Smooth muscle cell (in vitro differentiated cells): Measurements from ENCODE around the gene SMAD6. TPM values are rescaled to one million over a fixed set of nuclear protein-coding genes. Genes with fewer than 3 reads are reported as not detected.

Experiments used
- DNase-seq: peaks from one replicate; lab custom pipeline; 2025; ENCODE audit not compliant: unreplicated experiment; lab: John Stamatoyannopoulos, UW
- H2AFZ ChIP-seq: fragments of 200-600 bp; sonication (generic); 2 replicates; pipeline ENCODE4 v1.6.0; 2016; ENCODE audit warnings: antibody characterized with exemption, low read depth, mild to moderate bottlenecking
- H3F3A ChIP-seq: fragments of 200-600 bp; sonication (generic); 2 replicates; pipeline ENCODE4 v1.6.0; 2017; ENCODE audit warnings: antibody characterized with exemption, low read depth
- H3K27ac ChIP-seq: fragments of 200-600 bp; sonication (generic); 2 replicates; pipeline ENCODE4 v1.5.1; 2016; ENCODE audit warnings: low read depth, mild to moderate bottlenecking
- H3K27me3 ChIP-seq: fragments of 200-600 bp; sonication (generic); 2 replicates; pipeline ENCODE4 v1.6.1; 2016; ENCODE audit warnings: low read depth, mild to moderate bottlenecking
- H3K36me3 ChIP-seq: fragments of 200-600 bp; sonication (generic); 2 replicates; pipeline ENCODE4 v1.5.1; 2016; ENCODE audit warnings: low read depth
- H3K4me1 ChIP-seq: fragments of 200-600 bp; sonication (generic); 2 replicates; pipeline ENCODE4 v1.5.1; 2016; ENCODE audit warnings: low read depth
- H3K4me2 ChIP-seq: fragments of 200-600 bp; sonication (generic); 2 replicates; pipeline ENCODE4 v1.6.0; 2016; ENCODE audit warnings: mild to moderate bottlenecking
- H3K4me3 ChIP-seq: fragments of 200-600 bp; sonication (generic); 2 replicates; pipeline ENCODE4 v1.5.1; 2016; ENCODE audit warnings: mild to moderate bottlenecking
- H3K79me2 ChIP-seq: fragments of 200-600 bp; sonication (generic); 2 replicates; pipeline ENCODE4 v1.6.0; 2016; ENCODE audit warnings: low read depth, mild to moderate bottlenecking
- H3K9ac ChIP-seq: fragments of 200-600 bp; sonication (generic); 2 replicates; pipeline ENCODE4 v1.6.0; 2016; ENCODE audit warnings: low read depth
- H3K9me3 ChIP-seq: fragments of 200-600 bp; sonication (generic); replicated peaks from 2 replicates; pipeline ENCODE4 v1.5.1; 2016; ENCODE audit warnings: low read depth
- H4K20me1 ChIP-seq: fragments of 200-600 bp; sonication (generic); 2 replicates; pipeline ENCODE4 v1.6.0; 2016; ENCODE audit warnings: low read depth
- WGBS: methylation state at CpG from one replicate; pipeline ENCODE4 v1.1.7; 2016; ENCODE audit warnings: low lambda C conversion rate; 5-methylcytosine and 5-hydroxymethylcytosine counted together
- polyA plus RNA-seq: library from polyadenylated mRNA; unstranded; fragments of >200 nt; fragmentation: Nextera tagmentation; extraction: Ambion mirVana; gene quantifications from 2 replicates; pipeline ENCODE4 v1.2.1, GENCODE V29; 2016
- total RNA-seq: library from RNA; depleted of rRNA; stranded (reverse); fragments of >200 nt; gene quantifications from 2 replicates; pipeline ENCODE4 v1.2.3, GENCODE V29; 2014
- TF ChIP-seq, protein P1 (sequence below): fragments of 200-600 bp; sonication (generic); IDR thresholded peaks from 2 replicates; pipeline ENCODE4 v1.5.1; 2017; ENCODE audit warnings: borderline replicate concordance, mild to moderate bottlenecking, antibody characterized with exemption; ENCODE audit not compliant: insufficient read depth, poor library complexity, severe bottlenecking

SMAD6 gene
- total and polyA plus RNA-seq, 2 experiments from 2014 or later, result 42.6 to 44.0 TPM

DNA sequence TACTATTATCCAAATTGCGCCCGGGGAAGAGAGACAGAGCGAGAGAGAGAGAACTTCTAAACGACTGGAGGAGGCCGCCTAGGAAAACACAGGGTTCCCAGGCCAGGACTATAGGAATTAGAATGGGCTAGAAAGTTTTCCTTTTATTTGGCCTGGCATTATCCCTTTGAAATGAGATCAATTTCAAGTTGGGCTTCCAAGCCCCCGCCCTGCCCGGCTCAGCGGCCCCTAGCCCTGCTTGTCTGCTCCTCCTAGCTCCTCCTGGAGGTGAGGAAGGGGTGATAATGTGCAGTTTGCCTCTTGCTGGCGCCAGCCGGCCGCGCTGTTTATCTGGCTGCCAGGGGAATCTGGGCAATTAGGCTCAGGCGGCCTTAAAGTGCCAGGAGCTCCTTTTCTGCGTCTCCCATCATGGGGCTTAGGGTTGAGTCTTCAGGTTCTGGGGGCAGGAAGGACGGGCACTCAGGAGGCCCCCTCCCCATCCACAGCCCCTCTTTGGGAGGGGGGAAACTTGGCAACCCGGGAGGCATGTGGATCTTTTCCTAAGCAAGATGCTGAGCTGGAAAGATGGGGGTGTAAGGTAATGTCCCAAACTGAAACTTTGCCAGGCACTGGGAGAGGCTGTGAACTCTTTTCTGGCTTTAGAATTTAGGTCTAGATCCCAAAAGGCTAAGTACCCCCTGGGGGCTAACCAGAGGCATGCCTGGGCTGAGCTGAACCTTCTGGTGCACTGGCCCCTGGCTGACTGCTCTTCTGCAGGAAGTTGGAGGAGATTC, 5.5 kb downstream of the SMAD6 start:
- Histone ChIP-seq H3F3A (peaks cover 52% of the 10 kb centered on the region), H3K9ac (peak overlapping the region; percentile 2), H4K20me1 (peaks cover 98% of the 10 kb centered on the region), H3K9me3 (no peaks in the 10 kb centered on the region), H3K36me3 (no peaks in the 10 kb centered on the region), H2AFZ (no peak overlapping the region), H3K27me3 (no peaks in the 10 kb centered on the region), H3K79me2 (peaks cover 98% of the 10 kb centered on the region), H3K4me1 (peaks cover 30% of the 10 kb centered on the region), H3K4me2 (peak overlapping the region; percentile 99), H3K27ac (peak overlapping the region; percentile 56), H3K4me3 (peak overlapping the region; percentile 82)
- DNase-seq, result no peak
- TF ChIP-seq, protein P1, sequence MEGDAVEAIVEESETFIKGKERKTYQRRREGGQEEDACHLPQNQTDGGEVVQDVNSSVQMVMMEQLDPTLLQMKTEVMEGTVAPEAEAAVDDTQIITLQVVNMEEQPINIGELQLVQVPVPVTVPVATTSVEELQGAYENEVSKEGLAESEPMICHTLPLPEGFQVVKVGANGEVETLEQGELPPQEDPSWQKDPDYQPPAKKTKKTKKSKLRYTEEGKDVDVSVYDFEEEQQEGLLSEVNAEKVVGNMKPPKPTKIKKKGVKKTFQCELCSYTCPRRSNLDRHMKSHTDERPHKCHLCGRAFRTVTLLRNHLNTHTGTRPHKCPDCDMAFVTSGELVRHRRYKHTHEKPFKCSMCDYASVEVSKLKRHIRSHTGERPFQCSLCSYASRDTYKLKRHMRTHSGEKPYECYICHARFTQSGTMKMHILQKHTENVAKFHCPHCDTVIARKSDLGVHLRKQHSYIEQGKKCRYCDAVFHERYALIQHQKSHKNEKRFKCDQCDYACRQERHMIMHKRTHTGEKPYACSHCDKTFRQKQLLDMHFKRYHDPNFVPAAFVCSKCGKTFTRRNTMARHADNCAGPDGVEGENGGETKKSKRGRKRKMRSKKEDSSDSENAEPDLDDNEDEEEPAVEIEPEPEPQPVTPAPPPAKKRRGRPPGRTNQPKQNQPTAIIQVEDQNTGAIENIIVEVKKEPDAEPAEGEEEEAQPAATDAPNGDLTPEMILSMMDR, result peak; percentile 13
- WGBS, result 13% methylated on average over 16 of the region's 16 CpGs

DNA sequence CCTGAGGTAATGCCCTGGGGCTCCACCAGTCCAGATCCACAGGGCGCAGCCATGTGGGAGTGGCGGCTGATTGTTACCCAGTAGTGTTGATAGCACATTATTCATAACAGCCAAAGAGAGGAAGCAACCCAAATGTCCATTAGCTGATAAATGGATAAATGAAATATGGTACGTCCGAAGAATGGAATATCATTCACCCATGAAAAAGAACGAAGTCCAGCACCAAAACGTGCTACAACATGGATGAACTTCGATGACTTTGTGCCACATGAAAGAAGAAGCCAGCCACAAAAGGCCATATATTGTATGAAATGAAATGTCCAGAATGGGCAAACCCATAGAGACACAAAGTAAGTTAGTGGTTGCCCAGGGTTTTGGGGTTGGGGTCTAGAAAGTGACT, 6.4 kb downstream of the SMAD6 start:
- TF ChIP-seq, protein P1, result no peak
- peaks cover 98% of the 10 kb centered on the region for H3K79me2 ChIP-seq
- H3K4me1 ChIP-seq, result peaks cover 30% of the 10 kb centered on the region

DNA sequence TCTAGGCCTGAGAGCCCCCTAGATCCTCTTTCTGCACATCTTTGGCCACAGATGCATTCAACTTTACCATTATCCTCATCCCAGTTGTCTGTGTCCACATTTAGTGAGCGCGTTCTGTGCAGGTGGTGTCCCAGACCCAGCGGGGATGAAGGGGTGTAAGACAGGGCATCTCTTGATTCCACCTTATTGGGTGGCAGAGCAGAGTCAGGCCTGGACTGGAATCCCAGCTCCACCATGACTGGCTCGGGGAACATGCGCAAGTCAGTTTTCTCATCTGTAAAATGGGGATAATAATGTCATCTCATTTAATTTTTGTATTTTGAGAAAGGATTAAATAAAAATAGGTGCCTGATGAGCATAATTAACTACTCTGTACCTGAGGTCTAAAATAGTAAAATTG, 7.8 kb downstream of the SMAD6 start:
- Histone ChIP-seq H3K4me3 (no peak overlapping the region), H3K4me1 (peaks cover 28% of the 10 kb centered on the region), H4K20me1 (peaks cover 98% of the 10 kb centered on the region), H3K27ac (peak overlapping the region; percentile 59), H3K79me2 (peaks cover 100% of the 10 kb centered on the region), H2AFZ (no peak overlapping the region), H3K9ac (no peak overlapping the region), H3F3A (peaks cover 68% of the 10 kb centered on the region), H3K9me3 (no peaks in the 10 kb centered on the region), H3K27me3 (no peaks in the 10 kb centered on the region), H3K36me3 (no peaks in the 10 kb centered on the region), H3K4me2 (no peak overlapping the region)
- WGBS, result 100% methylated on average over 5 of the region's 5 CpGs
- no peak for DNase-seq
- TF ChIP-seq, protein P1, result no peak

More for the DNA sequence above, 6.4 kb downstream of the SMAD6 start:
- Histone ChIP-seq H2AFZ (no peak overlapping the region), H4K20me1 (peaks cover 98% of the 10 kb centered on the region), H3K27me3 (no peaks in the 10 kb centered on the region), H3K9me3 (no peaks in the 10 kb centered on the region), H3K4me3 (no peak overlapping the region), H3K36me3 (no peaks in the 10 kb centered on the region), H3F3A (peaks cover 53% of the 10 kb centered on the region), H3K27ac (peak overlapping the region; percentile 56), H3K4me2 (no peak overlapping the region), H3K9ac (no peak overlapping the region)
- no peak for DNase-seq
- WGBS, result 93% methylated on average over 7 of the region's 7 CpGs

DNA sequence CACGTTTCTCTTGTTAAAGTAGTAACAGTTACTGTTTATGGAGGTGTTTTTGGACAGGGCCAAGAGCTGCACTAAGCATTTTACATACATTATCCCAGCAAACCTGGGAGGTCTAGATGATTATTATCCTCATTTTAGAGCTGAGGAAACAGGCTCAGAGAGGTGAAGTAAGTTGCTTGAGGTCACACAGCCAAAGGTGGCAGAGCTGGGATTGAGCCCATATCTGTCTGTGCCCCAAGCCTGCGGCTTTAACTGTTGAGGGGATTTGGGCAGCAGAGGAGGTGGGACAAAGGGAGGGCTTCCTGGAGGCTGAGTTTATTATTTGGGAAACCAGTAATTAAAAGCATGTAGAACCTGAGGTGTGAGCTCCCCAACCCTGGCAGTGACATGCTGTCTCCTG, 9.2 kb downstream of the SMAD6 start:
- Histone ChIP-seq H3K79me2 (peaks cover 100% of the 10 kb centered on the region), H3K27ac (peak overlapping the region; percentile 59)

More for the DNA sequence above, 9.2 kb downstream of the SMAD6 start:
- H4K20me1 ChIP-seq, result peaks cover 98% of the 10 kb centered on the region
- H3K9me3 ChIP-seq, result no peaks in the 10 kb centered on the region
- 56% methylated on average over 2 of the region's 2 CpGs for WGBS
- no peak overlapping the region for H3K9ac ChIP-seq
- peaks cover 69% of the 10 kb centered on the region for H3F3A ChIP-seq
- peaks cover 38% of the 10 kb centered on the region for H3K4me1 ChIP-seq
- H3K4me2 ChIP-seq, result no peak overlapping the region
- no peak overlapping the region for H3K4me3 ChIP-seq
- no peaks in the 10 kb centered on the region for H3K27me3 ChIP-seq
- H3K36me3 ChIP-seq, result no peaks in the 10 kb centered on the region
- no peak for DNase-seq
- H2AFZ ChIP-seq, result no peak overlapping the region
- TF ChIP-seq, protein P1, result no peak
